ENCODE data around the gene NKG7. TPM values are rescaled to one million over a fixed set of nuclear protein-coding genes. Genes with fewer than 3 reads are reported as not detected.
A peak's percentile ranks its signal among the peaks of the same experiment; 100 is the strongest.

NKG7 gene
- polyA plus RNA-seq, 1 donor (not counting 4 experiments of a cell fraction or from before 2014, with no cell fraction given), result not detected

DNA sequence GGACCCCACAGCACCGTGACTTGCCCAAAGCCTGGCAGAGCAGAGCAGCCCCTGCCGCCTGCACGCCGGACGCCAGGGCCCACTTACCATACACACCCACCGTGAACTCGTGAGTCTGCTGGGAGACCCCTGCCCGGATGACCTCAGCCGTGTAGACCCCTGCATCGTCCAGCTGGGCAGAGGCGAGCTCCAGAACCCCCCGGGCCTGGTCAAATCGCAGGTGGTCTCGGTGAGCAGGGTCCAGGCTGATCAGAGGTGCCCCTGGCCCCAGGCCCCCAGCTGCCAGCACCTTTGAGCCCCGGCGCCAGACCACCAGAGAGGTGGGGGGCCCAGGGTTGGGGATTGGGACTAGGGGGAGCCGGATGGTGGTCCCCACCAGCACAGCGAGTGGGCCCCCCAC, 31.4 kb downstream of the NKG7 start:
- no peak for FAIRE-seq
- no peak overlapping the region for H2AFZ ChIP-seq (ENCODE audit: control insufficient read depth, low read length)

DNA sequence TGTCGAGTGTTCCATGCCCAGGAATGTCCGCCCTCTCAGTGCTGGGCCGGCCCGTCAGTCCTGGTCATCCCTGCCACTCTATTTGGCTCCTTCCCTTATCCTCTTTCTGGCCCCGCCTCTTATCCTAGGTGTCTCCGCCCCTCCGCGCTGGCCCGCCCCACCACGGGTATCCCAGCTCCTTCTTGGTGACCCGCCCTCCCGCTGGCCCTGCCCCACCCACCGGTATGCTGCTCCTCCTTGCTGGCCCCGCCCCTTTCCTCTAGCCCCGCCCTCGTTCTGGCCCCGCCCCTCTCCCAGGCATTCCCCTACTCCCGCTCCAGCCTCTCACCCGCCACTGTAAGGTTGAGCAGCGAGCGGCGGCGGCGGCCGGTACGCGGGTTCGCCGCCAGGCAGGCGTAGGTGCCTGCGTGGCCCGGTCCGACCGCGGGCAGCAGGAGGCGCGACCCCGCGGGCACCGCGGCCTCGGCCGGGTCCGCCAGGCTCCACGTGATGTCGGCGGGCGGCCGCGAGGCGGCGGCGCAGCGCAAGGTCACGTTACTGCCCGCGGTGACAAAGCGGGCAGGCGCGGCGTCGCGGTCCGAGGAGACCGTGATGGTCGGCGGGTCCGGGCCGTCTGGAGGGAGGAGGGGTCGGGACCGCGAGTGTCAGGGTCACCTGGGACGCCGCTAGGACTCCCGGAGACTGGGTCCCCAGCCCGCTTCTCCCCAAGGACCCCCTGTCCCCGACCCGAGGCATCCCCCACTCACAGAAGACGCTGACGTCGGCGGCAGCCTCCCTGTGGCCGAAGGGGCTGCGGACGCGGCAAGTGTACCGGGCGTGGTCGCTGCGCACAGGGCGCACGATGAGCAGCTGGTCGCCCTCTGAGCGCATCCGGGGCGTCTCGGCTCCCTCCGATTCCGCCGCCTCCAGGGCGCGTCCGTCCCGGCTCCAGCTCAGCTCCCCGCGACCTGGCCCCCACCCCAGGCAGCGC, 32.5 kb downstream of the NKG7 start:
- DNase-seq (ENCODE audit: low read depth, low spot score) (peak; percentile 87), FAIRE-seq (peak; percentile 52)
- Histone ChIP-seq H3K9me1 (ENCODE audit: control insufficient read depth, extremely low read depth, insufficient read depth, low read length) (no peaks in the 10 kb centered on the region), H3K27me3 (ENCODE audit: control insufficient read depth, extremely low read depth, insufficient read depth, low read length) (no peaks in the 10 kb centered on the region), H3K79me2 (ENCODE audit: control insufficient read depth, insufficient read depth, low read length) (no peaks in the 10 kb centered on the region), H2AFZ (ENCODE audit: control insufficient read depth, low read length) (peak overlapping the region; percentile 81), H3K27ac (ENCODE audit: control insufficient read depth, insufficient read depth, low read length) (peak overlapping the region; percentile 44), H3K4me3 (ENCODE audit: control insufficient read depth in 2 of 3, extremely low read depth in 1 of 3, insufficient read depth in 2 of 3, low read depth in 1 of 3, low read length in 3 of 3) (peak overlapping the region; percentile 62 to 80 (median 75)), H4K20me1 (ENCODE audit: control insufficient read depth, extremely low read depth, insufficient read depth, low read length) (no peaks in the 10 kb centered on the region), H3K36me3 (ENCODE audit: control insufficient read depth in 2 of 2, extremely low read depth in 1 of 2, insufficient read depth in 2 of 2, low read length in 2 of 2) (peaks cover under 1 to 3% of the 10 kb centered on the region in 2 experiments), H3K4me2 (ENCODE audit: control insufficient read depth, extremely low read depth, insufficient read depth, low read depth, low read length) (peak overlapping the region; percentile 84), H3K9ac (ENCODE audit: control insufficient read depth, extremely low read depth, insufficient read depth, low read length) (peak overlapping the region; percentile 60), H3K9me3 (ENCODE audit: control insufficient read depth, low read depth, low read length) (no peaks in the 10 kb centered on the region), H3K4me1 (ENCODE audit: control insufficient read depth, extremely low read depth, insufficient read depth, low read length) (peaks cover 8% of the 10 kb centered on the region)
- TF ChIP-seq EZH2 (IDR thresholded peaks at IDR 0.05; ENCODE audit: low read length), result no peak
- TF ChIP-seq, protein P1, sequence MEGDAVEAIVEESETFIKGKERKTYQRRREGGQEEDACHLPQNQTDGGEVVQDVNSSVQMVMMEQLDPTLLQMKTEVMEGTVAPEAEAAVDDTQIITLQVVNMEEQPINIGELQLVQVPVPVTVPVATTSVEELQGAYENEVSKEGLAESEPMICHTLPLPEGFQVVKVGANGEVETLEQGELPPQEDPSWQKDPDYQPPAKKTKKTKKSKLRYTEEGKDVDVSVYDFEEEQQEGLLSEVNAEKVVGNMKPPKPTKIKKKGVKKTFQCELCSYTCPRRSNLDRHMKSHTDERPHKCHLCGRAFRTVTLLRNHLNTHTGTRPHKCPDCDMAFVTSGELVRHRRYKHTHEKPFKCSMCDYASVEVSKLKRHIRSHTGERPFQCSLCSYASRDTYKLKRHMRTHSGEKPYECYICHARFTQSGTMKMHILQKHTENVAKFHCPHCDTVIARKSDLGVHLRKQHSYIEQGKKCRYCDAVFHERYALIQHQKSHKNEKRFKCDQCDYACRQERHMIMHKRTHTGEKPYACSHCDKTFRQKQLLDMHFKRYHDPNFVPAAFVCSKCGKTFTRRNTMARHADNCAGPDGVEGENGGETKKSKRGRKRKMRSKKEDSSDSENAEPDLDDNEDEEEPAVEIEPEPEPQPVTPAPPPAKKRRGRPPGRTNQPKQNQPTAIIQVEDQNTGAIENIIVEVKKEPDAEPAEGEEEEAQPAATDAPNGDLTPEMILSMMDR (optimal IDR thresholded peaks at IDR 0.05 in 1 of 3, IDR thresholded peaks at IDR 0.05 in 1 of 3, conservative IDR thresholded peaks at IDR 0.05 in 1 of 3; ENCODE audit: extremely low read depth in 1 of 3, insufficient read depth in 2 of 3, low read length in 3 of 3), result peak in 2 of 3 experiments; percentile 11 to 63
- dilution Hi-C loops (cut with MboI; ENCODE audit: extremely low pct_ligation_motif_present, low sequenced_read_pairs), result no loop called here

More for the DNA sequence above, 31.4 kb downstream of the NKG7 start:
- no peak overlapping the region for H3K9ac ChIP-seq (ENCODE audit: control insufficient read depth, extremely low read depth, insufficient read depth, low read length)
- H3K9me1 ChIP-seq (ENCODE audit: control insufficient read depth, extremely low read depth, insufficient read depth, low read length), result no peaks in the 10 kb centered on the region
- no peak overlapping the region for H3K4me3 ChIP-seq (ENCODE audit: control insufficient read depth in 2 of 3, extremely low read depth in 1 of 3, insufficient read depth in 2 of 3, low read depth in 1 of 3, low read length in 3 of 3)
- H4K20me1 ChIP-seq (ENCODE audit: control insufficient read depth, extremely low read depth, insufficient read depth, low read length), result no peaks in the 10 kb centered on the region
- no peak overlapping the region for H3K4me2 ChIP-seq (ENCODE audit: control insufficient read depth, extremely low read depth, insufficient read depth, low read depth, low read length)
- no peak for DNase-seq (ENCODE audit: low read depth, low spot score)
- H3K36me3 ChIP-seq (ENCODE audit: control insufficient read depth in 2 of 2, extremely low read depth in 1 of 2, insufficient read depth in 2 of 2, low read length in 2 of 2), result peaks cover 4 to 7% of the 10 kb centered on the region in 2 experiments
- dilution Hi-C loops (cut with MboI; ENCODE audit: extremely low pct_ligation_motif_present, low sequenced_read_pairs), result no loop called here
- peaks cover 8% of the 10 kb centered on the region for H3K4me1 ChIP-seq (ENCODE audit: control insufficient read depth, extremely low read depth, insufficient read depth, low read length)
- TF ChIP-seq, protein P1 (optimal IDR thresholded peaks at IDR 0.05 in 1 of 3, IDR thresholded peaks at IDR 0.05 in 1 of 3, conservative IDR thresholded peaks at IDR 0.05 in 1 of 3; ENCODE audit: extremely low read depth in 1 of 3, insufficient read depth in 2 of 3, low read length in 3 of 3), result no peak
- no peak for TF ChIP-seq EZH2 (IDR thresholded peaks at IDR 0.05; ENCODE audit: low read length)
- H3K27me3 ChIP-seq (ENCODE audit: control insufficient read depth, extremely low read depth, insufficient read depth, low read length), result no peaks in the 10 kb centered on the region
- H3K27ac ChIP-seq (ENCODE audit: control insufficient read depth, insufficient read depth, low read length), result no peak overlapping the region
- H3K79me2 ChIP-seq (ENCODE audit: control insufficient read depth, insufficient read depth, low read length), result no peaks in the 10 kb centered on the region
- no peaks in the 10 kb centered on the region for H3K9me3 ChIP-seq (ENCODE audit: control insufficient read depth, low read depth, low read length)
